ENCODE data around the gene WHAMM.

DNA sequence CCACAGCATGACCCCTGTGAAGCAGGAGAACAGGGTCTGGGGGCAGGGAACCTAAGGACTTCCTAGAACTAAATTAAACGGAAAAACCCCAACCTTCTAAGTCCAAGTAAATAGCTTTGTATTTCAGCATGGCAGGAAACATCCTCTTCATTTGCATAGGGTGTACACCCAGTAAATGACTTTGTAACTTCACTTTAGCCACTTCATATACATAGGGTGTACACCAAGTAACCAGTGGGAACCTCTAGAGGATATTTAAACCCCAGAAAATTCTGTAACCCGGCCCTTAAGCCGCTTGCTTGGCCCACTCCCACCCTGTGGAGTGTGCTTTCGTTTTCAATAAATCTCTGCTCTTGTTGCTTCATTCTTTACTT lies 45.3 kb upstream of the WHAMM start:
- TF ChIP-seq TCF4 (CRISPR knock-in tag; IDR thresholded peaks at IDR 0.05; ENCODE audit: borderline replicate concordance) (no peak), BACH2 (CRISPR knock-in tag; IDR thresholded peaks at IDR 0.05; ENCODE audit: borderline replicate concordance) (no peak), RARB (CRISPR knock-in tag; IDR thresholded peaks at IDR 0.05) (no peak), GLIS3 (CRISPR knock-in tag; IDR thresholded peaks at IDR 0.05) (no peak), CSDC2 (CRISPR knock-in tag; IDR thresholded peaks at IDR 0.05) (no peak), ZFP30 (CRISPR knock-in tag; IDR thresholded peaks at IDR 0.05) (no peak), TOX (CRISPR knock-in tag; IDR thresholded peaks at IDR 0.05; ENCODE audit: borderline replicate concordance) (no peak), ZNF565 (CRISPR knock-in tag; conservative IDR thresholded peaks at IDR 0.05; ENCODE audit: low read depth) (no peak), ARNTL (CRISPR knock-in tag; IDR thresholded peaks at IDR 0.05; ENCODE audit: borderline replicate concordance, low read depth) (no peak)
- TF ChIP-seq, protein P1, sequence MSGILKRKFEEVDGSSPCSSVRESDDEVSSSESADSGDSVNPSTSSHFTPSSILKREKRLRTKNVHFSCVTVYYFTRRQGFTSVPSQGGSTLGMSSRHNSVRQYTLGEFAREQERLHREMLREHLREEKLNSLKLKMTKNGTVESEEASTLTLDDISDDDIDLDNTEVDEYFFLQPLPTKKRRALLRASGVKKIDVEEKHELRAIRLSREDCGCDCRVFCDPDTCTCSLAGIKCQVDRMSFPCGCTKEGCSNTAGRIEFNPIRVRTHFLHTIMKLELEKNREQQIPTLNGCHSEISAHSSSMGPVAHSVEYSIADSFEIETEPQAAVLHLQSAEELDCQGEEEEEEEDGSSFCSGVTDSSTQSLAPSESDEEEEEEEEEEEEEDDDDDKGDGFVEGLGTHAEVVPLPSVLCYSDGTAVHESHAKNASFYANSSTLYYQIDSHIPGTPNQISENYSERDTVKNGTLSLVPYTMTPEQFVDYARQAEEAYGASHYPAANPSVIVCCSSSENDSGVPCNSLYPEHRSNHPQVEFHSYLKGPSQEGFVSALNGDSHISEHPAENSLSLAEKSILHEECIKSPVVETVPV (CRISPR knock-in tag; IDR thresholded peaks at IDR 0.05): no peak
- TF ChIP-seq, protein P2, sequence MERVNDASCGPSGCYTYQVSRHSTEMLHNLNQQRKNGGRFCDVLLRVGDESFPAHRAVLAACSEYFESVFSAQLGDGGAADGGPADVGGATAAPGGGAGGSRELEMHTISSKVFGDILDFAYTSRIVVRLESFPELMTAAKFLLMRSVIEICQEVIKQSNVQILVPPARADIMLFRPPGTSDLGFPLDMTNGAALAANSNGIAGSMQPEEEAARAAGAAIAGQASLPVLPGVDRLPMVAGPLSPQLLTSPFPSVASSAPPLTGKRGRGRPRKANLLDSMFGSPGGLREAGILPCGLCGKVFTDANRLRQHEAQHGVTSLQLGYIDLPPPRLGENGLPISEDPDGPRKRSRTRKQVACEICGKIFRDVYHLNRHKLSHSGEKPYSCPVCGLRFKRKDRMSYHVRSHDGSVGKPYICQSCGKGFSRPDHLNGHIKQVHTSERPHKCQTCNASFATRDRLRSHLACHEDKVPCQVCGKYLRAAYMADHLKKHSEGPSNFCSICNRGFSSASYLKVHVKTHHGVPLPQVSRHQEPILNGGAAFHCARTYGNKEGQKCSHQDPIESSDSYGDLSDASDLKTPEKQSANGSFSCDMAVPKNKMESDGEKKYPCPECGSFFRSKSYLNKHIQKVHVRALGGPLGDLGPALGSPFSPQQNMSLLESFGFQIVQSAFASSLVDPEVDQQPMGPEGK (CRISPR knock-in tag; IDR thresholded peaks at IDR 0.05; ENCODE audit: borderline replicate concordance): no peak
- TF ChIP-seq, protein P3, sequence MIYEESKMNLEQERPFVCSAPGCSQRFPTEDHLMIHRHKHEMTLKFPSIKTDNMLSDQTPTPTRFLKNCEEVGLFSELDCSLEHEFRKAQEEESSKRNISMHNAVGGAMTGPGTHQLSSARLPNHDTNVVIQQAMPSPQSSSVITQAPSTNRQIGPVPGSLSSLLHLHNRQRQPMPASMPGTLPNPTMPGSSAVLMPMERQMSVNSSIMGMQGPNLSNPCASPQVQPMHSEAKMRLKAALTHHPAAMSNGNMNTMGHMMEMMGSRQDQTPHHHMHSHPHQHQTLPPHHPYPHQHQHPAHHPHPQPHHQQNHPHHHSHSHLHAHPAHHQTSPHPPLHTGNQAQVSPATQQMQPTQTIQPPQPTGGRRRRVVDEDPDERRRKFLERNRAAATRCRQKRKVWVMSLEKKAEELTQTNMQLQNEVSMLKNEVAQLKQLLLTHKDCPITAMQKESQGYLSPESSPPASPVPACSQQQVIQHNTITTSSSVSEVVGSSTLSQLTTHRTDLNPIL (CRISPR knock-in tag; IDR thresholded peaks at IDR 0.05; ENCODE audit: low read depth): no peak

Measured in SK-N-SH treated with all-trans-retinoic acid at 6 μM for 48 hours (cell line).